Liver (tissue), 9 donors: ENCODE measurements around the gene DEFB112. TPM values are rescaled to one million over a fixed set of nuclear protein-coding genes. Genes with fewer than 3 reads are reported as not detected.

Experiments used
- DNase-seq: peaks from one replicate; pipeline ENCODE4 v3.0.0-alpha.2; 2017; ENCODE audit warnings: low spot score
- H3K27ac ChIP-seq, 2 donors: one replicate each; pipeline ENCODE4 v1.7.0; 2013; ENCODE audit warnings: inconsistent platforms in 2 of 2, low read length in 2 of 2, control low read depth in 1 of 2, low read depth in 1 of 2, mild to moderate bottlenecking in 1 of 2
- H3K27me3 ChIP-seq, 4 donors: one replicate each; pipeline versions ENCODE4 v1.6.1 to v1.7.0; 2013; ENCODE audit warnings: low read length in 3 of 4, inconsistent platforms in 1 of 4, mild to moderate bottlenecking in 1 of 4, moderate library complexity in 1 of 4; ENCODE audit not compliant: control insufficient read depth in 4 of 4, insufficient read depth in 4 of 4
- H3K36me3 ChIP-seq, 4 donors: one replicate each; pipeline versions ENCODE4 v1.6.1 to v1.7.0; 2013; ENCODE audit warnings: low read length in 3 of 4, mild to moderate bottlenecking in 3 of 4, low read depth in 1 of 4, moderate library complexity in 1 of 4; ENCODE audit not compliant: control insufficient read depth in 4 of 4, insufficient read depth in 3 of 4
- H3K4me1 ChIP-seq, 4 donors: one replicate each; pipeline versions ENCODE4 v1.6.1 to v1.7.0; 2013; ENCODE audit warnings: low read length in 3 of 4, mild to moderate bottlenecking in 3 of 4, moderate library complexity in 1 of 4; ENCODE audit not compliant: control insufficient read depth in 4 of 4, insufficient read depth in 4 of 4
- H3K4me3 ChIP-seq, 3 donors: one replicate each; pipeline versions ENCODE4 v1.6.1 to v1.7.0; 2013; ENCODE audit warnings: low read length in 3 of 3, control low read depth in 1 of 3, low read depth in 1 of 3, mild to moderate bottlenecking in 1 of 3
- H3K9ac ChIP-seq, 2 donors: one replicate each; pipeline ENCODE4 v1.7.0; 2013; ENCODE audit warnings: low read length in 2 of 2, mild to moderate bottlenecking in 2 of 2, moderate library complexity in 2 of 2, control low read depth in 1 of 2, low read depth in 1 of 2
- H3K9me3 ChIP-seq, 4 donors: one replicate each; pipeline versions ENCODE4 v1.6.1 to v1.7.0; 2013; ENCODE audit warnings: low read length in 3 of 4; ENCODE audit not compliant: control insufficient read depth in 4 of 4
- CTCF ChIP-seq: fragments of 150-350 bp; IDR thresholded peaks from 2 replicates; pipeline ENCODE4 v1.5.1; 2017; ENCODE audit warnings: improper control_type of control experiment, low read depth, low read length; ENCODE audit not compliant: missing input control
- EGR1 ChIP-seq, 2 donors: IDR thresholded peaks; 2 replicates each; pipeline ENCODE4 v1.6.1; 2016 to 2018; ENCODE audit warnings: antibody characterized with exemption in 2 of 2, low read depth in 2 of 2
- FOXA1 ChIP-seq: IDR thresholded peaks from 2 replicates; pipeline ENCODE4 v1.6.1; 2016; ENCODE audit warnings: antibody characterized with exemption
- FOXA2 ChIP-seq: IDR thresholded peaks from 2 replicates; pipeline ENCODE4 v1.6.1; 2016; ENCODE audit warnings: antibody characterized with exemption
- GABPA ChIP-seq, 2 donors: IDR thresholded peaks in 1 of 2; conservative IDR thresholded peaks in 1 of 2; 2 replicates each; pipeline ENCODE4 v1.6.1; 2016; ENCODE audit warnings: antibody characterized with exemption in 2 of 2, mild to moderate bottlenecking in 1 of 2, moderate library complexity in 1 of 2
- HNF4A ChIP-seq, 2 donors: conservative IDR thresholded peaks; 2 replicates each; pipeline ENCODE4 v1.6.1; 2016; ENCODE audit warnings: antibody characterized with exemption in 2 of 2, mild to moderate bottlenecking in 2 of 2
- HNF4G ChIP-seq: IDR thresholded peaks from 2 replicates; pipeline ENCODE4 v1.6.1; 2016; ENCODE audit warnings: antibody characterized with exemption
- JUND ChIP-seq, 2 donors: IDR thresholded peaks; 2 replicates each; pipeline ENCODE4 v1.6.1; 2016; ENCODE audit warnings: antibody characterized with exemption in 2 of 2
- NR2F2 ChIP-seq: IDR thresholded peaks from 2 replicates; pipeline ENCODE4 v1.6.1; 2016; ENCODE audit warnings: antibody characterized with exemption
- RAD21 ChIP-seq, 2 donors: IDR thresholded peaks; 2 replicates each; pipeline ENCODE4 v1.6.1; 2016; ENCODE audit warnings: antibody characterized with exemption in 2 of 2, mild to moderate bottlenecking in 2 of 2
- RXRA ChIP-seq, 2 donors: IDR thresholded peaks; 2 replicates each; pipeline ENCODE4 v1.6.1; 2017 to 2018; ENCODE audit warnings: antibody characterized with exemption in 2 of 2, mild to moderate bottlenecking in 1 of 2
- SP1 ChIP-seq: IDR thresholded peaks from 2 replicates; pipeline ENCODE4 v1.6.1; 2018; ENCODE audit warnings: antibody characterized with exemption, mild to moderate bottlenecking
- TAF1 ChIP-seq: conservative IDR thresholded peaks from 2 replicates; pipeline ENCODE4 v1.6.1; 2016; ENCODE audit warnings: antibody characterized with exemption, mild to moderate bottlenecking
- YY1 ChIP-seq: IDR thresholded peaks from 2 replicates; pipeline ENCODE4 v1.6.1; 2016; ENCODE audit warnings: antibody characterized with exemption, mild to moderate bottlenecking
- ZBTB33 ChIP-seq: IDR thresholded peaks from 2 replicates; pipeline ENCODE4 v1.6.1; 2016; ENCODE audit warnings: antibody characterized with exemption
- WGBS: extraction: QIAGEN DNeasy Blood & Tissue Kit; methylation state at CpG from one replicate; pipeline ENCODE4 v1.1.7; 2013; 5-methylcytosine and 5-hydroxymethylcytosine counted together
- polyA plus RNA-seq, 2 donors: library from polyadenylated mRNA; stranded (reverse) in 1 of 2; unstranded in 1 of 2; fragments of 200-250 nt in 1 of 2; fragments of >200 nt in 1 of 2; fragmentation: Nextera tagmentation in 1 of 2; extraction: Ambion mirVana in 1 of 2; gene quantifications; one replicate each; pipeline versions ENCODE4 v1.2.1 to v1.2.3, GENCODE V29; 2013 to 2015
- total RNA-seq, 2 donors: library from RNA; depleted of rRNA; stranded (reverse); fragments of >200 nt; gene quantifications; one replicate each; pipeline ENCODE4 v1.2.3, GENCODE V29; 2014
- TF ChIP-seq, protein P1 (sequence below): IDR thresholded peaks from 2 replicates; pipeline ENCODE4 v1.6.1; 2016; ENCODE audit warnings: antibody characterized with exemption
- TF ChIP-seq, protein P2 (sequence below): IDR thresholded peaks from 2 replicates; pipeline ENCODE4 v1.6.1; 2016; ENCODE audit warnings: antibody characterized with exemption, mild to moderate bottlenecking
- TF ChIP-seq, protein P3 (sequence below): IDR thresholded peaks from 2 replicates; pipeline ENCODE4 v1.6.1; 2016; ENCODE audit warnings: antibody characterized with exemption
- donor health status: healthy.
- donor health status: healthy.
- donor health status: healthy.
- donor health status: healthy.
- donor health status: healthy.

The DEFB112 gene
- total and polyA plus RNA-seq, 4 donors = not detected

DNA sequence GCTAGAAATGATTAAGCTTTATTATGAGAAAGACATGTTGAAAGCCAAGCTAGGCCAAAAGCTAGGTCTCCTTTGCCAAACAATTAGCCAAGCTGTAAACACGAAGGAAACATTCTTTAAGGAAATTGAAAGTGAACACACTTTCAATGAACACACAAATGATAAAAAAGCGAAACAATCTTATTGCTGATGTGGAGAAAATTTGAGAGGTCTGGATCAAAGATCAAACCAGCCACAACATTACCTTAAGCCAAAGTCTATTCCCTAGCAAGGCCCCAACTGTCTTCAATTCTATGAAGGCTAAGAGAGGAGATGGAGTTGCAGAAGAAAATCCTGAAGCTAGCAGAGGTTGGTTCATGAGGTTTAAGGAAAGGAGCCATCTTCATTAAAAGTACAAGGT is 40.2 kb upstream of the DEFB112 start:
- no peaks in the 10 kb centered on the region for H3K27me3 ChIP-seq
- H3K27ac ChIP-seq = no peak overlapping the region
- no peak overlapping the region for H3K9ac ChIP-seq
- H3K4me3 ChIP-seq = no peak overlapping the region
- DNase-seq = no peak
- H3K9me3 ChIP-seq = no peaks in the 10 kb centered on the region
- H3K36me3 ChIP-seq = no peaks in the 10 kb centered on the region
- WGBS = 56% methylated on average over 2 of the region's 2 CpGs
- peaks cover 2 to 16% (median 11%) of the 10 kb centered on the region in 4 donors for H3K4me1 ChIP-seq
- TF ChIP-seq, protein P1, sequence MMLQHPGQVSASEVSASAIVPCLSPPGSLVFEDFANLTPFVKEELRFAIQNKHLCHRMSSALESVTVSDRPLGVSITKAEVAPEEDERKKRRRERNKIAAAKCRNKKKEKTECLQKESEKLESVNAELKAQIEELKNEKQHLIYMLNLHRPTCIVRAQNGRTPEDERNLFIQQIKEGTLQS = no peak
- TF ChIP-seq FOXA2 (no peak), CTCF (no peak), GABPA (IDR thresholded peaks at IDR 0.05 in 1 of 2, conservative IDR thresholded peaks at IDR 0.05 in 1 of 2) (no peak), NR2F2 (no peak), TAF1 (no peak), YY1 (no peak), SP1 (no peak), RAD21 (IDR thresholded peaks at IDR 0.05) (no peak), JUND (IDR thresholded peaks at IDR 0.05) (no peak), EGR1 (IDR thresholded peaks at IDR 0.05; ENCODE audit: low read depth in 2 of 2) (no peak), HNF4A (conservative IDR thresholded peaks at IDR 0.05) (no peak), ZBTB33 (no peak), RXRA (IDR thresholded peaks at IDR 0.05) (no peak), HNF4G (no peak), FOXA1 (no peak)
- TF ChIP-seq, protein P2, sequence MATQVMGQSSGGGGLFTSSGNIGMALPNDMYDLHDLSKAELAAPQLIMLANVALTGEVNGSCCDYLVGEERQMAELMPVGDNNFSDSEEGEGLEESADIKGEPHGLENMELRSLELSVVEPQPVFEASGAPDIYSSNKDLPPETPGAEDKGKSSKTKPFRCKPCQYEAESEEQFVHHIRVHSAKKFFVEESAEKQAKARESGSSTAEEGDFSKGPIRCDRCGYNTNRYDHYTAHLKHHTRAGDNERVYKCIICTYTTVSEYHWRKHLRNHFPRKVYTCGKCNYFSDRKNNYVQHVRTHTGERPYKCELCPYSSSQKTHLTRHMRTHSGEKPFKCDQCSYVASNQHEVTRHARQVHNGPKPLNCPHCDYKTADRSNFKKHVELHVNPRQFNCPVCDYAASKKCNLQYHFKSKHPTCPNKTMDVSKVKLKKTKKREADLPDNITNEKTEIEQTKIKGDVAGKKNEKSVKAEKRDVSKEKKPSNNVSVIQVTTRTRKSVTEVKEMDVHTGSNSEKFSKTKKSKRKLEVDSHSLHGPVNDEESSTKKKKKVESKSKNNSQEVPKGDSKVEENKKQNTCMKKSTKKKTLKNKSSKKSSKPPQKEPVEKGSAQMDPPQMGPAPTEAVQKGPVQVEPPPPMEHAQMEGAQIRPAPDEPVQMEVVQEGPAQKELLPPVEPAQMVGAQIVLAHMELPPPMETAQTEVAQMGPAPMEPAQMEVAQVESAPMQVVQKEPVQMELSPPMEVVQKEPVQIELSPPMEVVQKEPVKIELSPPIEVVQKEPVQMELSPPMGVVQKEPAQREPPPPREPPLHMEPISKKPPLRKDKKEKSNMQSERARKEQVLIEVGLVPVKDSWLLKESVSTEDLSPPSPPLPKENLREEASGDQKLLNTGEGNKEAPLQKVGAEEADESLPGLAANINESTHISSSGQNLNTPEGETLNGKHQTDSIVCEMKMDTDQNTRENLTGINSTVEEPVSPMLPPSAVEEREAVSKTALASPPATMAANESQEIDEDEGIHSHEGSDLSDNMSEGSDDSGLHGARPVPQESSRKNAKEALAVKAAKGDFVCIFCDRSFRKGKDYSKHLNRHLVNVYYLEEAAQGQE = no peak
- TF ChIP-seq, protein P3, sequence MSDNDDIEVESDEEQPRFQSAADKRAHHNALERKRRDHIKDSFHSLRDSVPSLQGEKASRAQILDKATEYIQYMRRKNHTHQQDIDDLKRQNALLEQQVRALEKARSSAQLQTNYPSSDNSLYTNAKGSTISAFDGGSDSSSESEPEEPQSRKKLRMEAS = no peak
